Measurements from ENCODE around the gene CBARP.

CBARP gene

DNA sequence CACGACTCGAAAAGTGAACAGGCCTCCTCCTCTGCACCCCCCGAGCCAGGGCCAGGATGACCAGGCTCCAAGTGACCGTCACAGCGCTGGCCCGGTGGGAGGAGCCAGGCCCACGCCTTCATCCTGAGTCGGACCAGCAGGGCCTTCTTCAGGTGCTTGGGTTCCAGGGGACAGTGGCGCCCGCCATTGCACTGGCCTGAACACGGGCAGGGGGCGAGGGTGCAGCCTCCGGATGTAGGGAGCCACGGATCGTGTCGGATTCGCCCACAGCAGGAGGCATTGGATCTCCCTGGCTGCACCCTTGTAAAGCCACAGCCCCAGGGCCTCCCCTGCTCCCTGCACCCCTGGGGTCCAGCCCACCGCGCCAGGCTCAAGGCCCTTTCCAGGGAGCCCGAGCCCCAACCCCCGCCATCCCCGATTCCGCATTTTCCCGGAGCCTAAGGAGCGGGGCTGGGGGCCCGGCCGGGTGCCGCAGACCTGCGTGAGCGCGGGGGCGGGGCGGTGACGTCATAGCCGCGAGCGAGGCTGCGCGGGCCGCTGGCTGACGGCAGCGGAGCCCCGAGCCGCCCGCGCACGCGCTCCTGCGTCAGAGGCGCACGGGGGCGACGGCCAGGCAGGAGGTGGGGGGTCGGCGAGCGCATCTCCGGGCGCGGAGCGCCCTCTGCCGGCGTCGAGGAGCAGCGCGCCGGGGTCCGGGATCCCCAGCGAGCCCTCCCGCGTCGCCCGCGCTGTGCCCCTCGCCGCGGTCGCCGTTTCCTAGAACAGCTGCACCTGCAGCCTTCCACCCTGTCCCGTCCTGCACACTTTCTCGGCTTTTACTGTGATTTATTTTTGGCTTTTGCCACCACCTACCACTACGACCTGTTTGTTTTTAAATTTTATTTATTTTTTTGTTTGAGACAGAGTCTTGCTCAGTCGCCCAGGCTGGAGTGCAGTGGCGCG is 2.3 kb upstream of the CBARP start:
- DNase-seq (ENCODE audit: low spot score) = peak; percentile 87

DNA sequence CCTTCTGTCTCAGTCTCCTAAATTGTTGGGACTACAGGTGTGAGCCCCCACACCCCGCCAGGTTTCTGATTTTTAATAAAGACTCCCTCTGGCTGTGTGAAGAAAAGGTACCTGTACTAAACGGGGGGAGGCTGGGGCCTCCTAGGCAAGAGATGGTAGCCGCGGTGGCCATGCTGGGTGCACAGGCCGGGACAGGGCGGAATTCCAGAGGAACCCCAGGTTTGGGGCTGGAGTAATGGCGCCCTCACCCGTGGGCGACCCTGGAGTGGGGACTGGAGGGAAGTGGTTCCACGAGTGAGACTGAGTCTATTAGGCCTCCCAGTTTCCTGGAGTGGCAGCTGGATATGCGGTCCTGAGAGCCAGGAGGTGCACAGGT is 1.6 kb upstream of the CBARP start:
- DNase-seq (ENCODE audit: low spot score) = no peak

DNA sequence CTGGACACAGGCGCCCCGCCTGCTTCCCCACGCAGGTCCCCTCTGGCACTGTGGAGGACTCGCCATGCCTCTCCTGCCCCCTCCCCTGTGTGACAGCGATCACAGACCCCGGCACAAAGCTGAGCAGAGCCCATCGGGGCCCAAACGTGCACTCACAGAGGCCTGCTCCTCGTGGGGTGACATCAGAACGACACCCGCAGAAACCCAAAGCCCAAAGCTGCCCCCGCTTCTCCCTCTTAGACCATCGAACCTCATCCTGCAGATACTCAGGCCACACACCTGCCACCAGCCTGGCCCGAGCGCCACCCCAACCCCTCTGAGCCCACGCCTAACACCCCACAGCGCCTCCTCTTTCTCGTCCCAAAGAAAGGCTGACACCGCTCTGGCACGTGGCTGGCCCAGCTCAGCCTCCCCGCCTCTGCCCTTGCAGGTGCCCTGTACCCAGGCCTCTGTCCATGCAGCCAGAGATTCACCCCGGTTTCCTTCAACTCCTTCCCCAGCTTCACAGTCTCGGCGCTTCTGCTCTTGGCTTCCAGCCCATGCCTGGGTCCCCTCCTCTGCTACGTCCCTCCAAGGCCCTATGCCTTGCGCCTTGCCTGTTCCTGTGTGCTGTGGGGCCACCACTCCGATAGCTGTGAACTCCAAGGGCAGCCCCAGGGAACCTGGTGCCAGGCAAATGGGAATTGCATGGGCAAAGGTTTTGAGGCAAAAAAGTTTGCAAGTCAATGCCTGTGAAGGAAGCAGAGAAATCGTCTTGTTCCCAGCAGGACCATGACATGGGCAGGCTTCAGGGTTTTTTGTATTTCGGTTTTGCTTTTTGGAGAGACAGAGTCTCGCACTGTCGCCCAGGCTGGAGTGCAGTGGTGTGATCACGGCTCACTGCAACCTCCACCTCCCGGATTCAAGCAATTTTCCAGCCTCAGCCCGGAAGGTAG is 831 bp upstream of the CBARP start:
- DNase-seq (ENCODE audit: low spot score) = no peak

DNA sequence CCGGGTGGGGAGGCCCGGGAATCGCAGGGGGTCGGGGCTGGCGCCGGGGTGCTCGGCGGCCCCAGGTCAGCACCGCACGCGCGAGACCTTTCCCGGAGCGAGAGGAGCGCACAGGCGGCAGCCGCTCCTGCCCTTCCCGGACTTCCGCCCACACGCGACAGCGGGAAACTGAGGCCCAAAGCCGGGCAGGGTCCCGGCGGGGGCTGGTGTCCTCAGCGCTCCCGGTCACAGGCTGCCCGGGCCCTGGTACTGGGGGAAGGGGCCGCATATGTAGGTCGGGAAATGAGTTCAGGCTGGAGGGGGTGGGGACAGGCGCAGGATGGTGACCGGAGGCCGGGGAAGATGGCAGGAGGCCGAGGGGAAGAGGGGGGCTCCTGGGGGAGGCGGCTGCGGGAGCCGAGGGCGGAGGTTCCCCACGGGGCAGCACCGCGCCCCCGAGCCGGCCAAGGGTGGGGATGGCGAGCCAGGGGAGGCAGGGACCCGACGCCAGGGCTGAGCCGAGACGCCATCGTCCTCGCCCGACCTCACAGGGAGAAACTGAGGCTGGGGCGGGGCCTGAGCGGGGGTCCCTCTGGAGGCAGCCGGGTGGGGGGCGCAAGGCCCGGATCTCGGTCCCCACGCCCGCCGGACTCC is 662 bp downstream of the CBARP start:
- no peak for DNase-seq (ENCODE audit: low spot score)

DNA sequence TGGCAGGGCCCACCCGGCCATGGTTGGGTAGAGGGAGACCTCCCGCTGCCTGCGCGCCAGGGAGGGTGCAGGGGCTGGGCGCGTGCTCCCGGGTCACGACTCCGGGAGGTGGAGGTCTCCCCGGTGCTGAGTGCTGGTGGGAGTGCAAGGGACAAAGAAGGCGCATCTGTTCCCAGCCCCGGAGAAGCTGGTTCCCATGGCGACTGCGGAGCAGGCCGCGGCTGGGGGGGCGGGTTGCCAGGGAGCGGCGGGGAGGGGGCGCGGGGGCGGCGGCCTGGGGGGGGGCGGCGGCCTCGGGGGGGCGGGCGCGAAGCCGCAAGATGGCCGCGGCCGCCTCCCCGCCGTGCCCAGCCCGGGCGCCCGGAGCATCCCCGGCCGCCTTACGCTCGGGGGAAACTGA is 1.2 kb downstream of the CBARP start:
- no peak for DNase-seq (ENCODE audit: low spot score)

DNA sequence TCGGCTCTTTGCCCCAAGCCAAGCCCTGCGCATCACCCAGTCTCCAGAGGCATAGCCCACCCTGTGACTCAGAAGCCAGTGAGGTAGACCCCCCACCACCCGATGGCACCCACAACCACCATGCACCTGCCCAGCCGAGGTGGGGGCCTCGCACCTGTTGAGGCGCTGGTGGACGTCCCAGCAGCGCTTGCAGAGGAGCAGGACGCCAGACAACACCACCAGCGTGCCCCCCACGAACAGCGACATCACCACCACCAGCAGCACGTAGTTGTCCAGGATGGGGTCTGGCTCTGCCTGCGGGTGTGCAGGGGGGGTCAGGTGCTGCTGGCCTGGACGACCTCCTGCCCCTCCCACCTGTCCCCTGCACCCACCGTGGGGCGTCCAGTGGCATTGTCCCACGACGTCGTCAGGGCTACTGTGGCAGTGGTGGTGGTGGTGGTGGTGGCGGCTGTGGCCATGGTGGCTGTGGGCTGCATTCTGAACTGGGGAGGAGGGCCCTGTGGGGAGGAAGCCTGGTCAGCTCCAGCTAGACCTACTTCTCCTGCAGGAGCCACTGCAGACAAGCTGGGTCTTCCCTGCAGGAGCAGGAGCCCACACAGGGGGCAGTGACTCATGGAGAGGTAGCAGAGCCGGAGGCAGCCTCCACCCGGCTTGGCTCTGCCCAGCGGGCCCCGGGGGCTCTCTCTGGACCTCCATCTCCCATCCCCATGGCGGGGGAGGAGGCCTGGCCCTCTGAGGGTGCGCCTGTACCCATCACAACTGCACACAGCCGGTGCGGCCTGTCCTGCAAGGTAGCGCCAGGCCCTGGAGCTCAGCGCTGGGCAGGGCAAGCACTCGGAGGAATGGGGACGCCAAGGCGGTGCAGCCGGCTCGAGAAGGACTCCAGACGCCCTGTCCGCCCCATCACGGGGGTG is 1.9 kb downstream of the CBARP start:
- DNase-seq (ENCODE audit: low spot score) = no peak

DNA sequence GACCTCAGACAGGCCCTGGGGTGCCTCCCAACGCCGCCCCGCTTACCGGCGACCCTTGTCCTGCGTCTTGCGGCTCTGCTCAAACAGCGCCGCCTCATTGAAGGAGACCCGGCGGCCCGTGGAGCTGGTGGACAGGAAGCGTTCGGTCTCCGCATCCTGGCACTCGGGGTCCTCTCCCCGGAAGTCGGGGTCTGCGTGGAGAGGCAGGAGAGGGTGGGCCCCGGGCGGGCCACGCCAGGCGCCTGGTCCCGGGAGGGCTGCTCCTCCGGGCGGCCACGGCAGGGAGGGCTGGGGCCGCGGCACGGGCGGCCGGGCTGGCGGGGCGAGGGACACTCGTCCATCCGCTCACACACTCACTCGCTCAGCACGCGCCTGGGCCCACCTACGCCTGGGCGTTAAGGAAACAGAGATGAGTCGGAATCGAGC is 2.8 kb downstream of the CBARP start:
- no peak for DNase-seq (ENCODE audit: low spot score)

DNA sequence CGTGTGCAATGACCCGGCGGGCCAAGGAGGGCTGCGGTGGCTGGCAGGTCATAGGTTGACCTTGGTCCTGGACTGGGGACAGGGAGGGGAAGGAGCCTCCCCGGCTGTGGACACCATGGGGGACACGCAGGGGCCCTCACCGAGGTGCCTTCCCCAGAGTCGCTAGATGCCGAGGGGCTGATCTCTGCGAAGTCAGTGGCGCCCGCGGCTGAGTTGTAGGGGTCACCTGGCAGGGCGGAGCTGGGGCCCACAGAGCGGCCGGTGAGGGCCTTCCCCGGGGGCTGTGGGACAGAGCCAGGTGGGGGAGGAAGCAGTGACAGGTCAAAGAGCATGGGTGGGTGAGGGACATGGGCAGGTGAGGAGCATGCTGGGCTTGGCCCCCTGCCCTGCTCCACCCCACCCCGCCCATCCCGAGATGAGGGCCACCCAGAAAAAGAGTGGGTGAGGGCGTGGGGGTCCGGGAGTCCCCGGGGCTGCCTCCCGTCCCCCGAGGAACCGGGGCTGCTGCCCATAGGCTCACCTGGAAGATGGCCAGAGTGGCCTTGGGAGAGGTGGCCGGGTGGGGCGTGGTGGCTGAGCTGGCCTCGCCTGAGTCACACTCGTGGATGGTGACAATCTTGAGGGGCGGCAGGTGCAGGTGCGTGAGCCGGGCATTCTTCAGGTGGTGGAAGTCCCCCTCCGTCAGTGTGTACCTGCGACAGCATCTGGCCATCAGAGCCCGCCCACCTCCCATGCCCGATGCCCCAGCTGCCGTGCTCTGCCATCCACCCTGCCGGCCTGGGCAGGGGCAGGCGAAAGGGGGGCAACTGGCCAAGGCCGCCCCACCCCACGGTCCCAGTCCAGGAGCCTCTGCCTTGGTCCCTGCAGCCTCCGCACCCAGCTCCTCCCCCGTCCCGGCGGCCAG is 3.5 kb downstream of the CBARP start:
- no peak for DNase-seq (ENCODE audit: low spot score)

DNA sequence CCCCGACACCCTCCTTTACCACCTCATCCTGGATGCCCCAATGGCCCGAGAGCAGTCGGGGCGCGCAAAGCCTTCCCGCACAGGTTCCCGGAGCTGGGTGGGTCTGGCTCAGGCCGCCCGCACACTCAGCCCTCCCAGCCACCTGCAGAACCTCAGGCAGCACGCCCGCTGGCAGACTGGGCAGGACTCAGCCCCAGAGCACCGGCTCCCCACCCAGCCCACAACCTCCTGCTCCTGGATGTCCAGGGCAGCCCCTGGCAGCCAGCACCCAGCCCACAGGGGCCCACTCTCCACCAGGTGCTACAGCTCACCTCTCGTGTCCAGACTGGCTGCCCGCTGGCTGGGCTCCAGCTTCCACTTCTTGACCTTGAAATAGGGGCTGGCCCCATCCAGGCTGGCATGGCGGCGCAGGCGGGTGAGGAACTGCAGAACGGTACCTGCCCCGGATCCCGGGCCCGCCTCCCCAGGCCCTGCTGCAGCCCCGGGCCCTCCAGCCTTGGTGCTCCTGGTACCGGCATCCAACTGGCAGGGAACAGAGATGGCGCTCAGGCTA is 4.6 kb downstream of the CBARP start:
- no peak for DNase-seq (ENCODE audit: low spot score)

DNA sequence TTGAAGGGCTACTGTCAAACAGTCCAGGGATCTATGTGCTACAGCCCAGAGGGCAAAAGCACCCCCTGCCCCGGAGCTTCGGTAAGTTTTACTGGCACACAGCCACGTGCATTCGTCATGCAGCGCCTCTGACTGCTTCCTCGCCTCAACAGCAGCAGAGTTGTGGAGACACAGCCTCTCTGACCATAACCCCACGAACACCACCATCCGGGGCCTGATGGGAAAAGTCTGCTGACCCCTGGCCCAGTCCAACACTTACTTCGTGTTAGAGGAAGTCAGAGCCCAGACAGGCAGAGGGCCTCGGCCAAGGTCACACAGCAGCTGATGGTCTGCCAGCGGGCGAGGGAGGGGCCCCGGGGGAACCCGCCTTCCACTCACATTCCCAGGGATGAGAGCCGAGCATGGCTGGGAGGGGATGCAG is 5.1 kb downstream of the CBARP start:
- DNase-seq (ENCODE audit: low spot score) = no peak

DNA sequence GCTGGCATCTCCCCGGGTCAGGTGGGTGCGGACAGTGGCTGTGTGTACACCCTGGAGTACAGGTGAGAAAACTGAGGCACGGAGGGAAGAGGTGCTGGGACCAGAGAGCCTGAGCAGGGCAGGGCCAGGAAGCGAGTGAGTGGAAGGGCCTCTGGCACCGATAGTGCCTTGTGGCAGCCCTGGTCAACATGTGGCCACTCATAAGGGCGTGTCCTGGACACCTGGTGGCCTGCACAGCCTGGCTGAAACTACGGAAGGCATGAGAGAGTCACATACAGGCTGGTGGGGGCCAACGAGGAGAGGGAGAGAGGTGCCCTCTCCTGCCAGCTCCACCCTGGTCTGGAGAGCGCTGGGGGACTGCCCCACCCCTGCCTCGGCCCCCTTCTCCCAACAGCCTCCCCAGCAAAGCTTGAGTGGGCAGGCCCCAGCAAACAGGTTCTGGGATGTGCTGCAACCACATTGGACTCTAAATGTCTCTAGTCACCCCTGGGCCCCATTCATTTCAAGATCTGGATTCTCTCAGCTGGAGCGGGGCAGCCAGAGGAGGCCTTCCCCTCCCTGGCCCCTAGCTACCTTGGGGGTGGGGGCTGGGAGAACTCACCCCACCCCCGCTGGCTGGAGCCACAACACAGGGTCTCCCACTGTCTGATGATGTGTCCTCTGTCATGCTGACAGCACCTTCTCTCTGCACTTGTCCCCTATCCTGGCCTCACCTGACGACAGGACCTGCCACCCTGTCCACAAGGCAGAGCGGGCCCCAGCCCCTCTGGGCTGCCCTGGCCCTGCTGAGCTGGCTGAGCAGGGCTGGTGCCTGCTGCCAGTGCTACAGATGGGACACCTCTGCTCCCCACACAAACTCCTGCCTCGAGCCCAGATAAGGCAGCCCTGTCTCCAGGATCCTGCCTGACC is 5.8 kb downstream of the CBARP start:
- DNase-seq (ENCODE audit: low spot score) = no peak

DNA sequence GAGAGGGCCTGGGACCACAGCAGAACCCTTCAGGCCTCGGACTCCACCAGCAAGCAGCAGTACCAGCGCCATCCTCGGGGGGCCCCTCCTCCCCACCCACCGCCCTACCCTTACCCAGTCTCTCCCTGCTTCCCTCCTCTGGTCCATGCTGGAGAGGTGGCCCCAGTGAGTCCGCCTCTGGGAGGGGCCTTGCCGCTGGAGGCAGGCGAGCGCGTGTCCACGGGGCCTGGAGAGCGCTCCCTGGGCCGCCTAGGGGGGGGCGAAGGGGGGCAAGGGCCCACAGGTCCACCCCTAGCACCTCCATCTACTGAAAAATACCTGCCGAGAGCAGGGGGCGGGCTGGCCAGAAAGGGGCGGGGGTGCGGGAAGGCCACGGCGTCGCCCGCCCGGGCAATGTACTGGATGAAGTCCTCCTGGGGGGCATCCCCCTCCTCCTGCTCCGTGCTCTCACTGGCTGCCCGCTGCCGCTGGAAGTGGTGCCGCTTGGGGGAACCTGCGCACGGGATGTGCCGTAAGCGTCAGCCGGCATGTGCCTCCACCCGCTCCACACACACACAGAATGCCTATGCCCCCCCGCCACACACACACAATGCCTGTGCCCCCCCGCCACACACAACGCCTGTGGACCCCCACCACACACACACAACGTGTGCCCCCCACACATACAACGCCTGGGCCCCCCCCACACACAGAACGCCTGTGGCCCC is 6.9 kb downstream of the CBARP start:
- DNase-seq (ENCODE audit: low spot score) = no peak

DNA sequence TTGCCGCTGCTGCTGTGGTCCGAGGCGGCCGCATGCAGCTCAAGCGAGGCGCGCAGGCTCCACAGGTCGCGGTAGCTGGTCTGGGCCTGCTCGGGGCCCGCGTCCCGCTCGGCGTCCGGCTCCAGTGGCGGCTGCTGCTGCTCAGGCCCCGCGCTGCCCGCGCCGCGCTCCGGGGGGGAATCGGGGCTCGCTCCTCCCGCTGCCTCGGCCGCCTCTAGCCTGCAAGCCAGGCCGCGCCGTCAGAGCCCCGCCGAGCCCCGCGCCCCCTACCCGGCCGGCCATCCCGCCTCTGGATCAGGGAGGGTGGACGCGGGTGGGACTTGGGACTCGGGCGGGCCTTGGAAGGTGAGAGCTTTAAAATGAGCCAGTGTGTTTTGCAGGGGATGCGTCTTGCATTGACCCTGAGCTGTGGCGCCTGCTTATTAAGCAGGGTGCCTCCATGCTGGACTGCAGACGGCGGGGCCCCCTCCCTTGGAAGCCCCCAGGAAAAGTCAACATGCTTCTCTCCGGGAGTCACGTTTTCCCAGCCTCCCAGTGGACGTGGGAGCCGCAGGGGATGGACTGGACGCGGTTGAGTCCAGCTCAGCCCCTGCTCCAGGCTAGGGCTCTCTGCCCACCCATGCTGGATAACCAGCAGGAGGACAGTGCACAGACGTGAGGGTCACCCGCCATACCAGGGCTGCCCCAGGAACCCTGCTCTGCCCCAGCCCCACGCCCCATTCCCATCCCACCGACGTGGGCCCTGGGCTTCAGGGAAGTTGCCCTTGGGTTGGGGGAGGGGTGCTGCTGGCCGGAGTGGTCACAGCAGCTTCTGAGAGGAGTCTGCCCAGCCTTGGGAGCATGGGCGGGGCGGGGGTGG is 7.7 kb downstream of the CBARP start:
- DNase-seq (ENCODE audit: low spot score) = no peak

DNA sequence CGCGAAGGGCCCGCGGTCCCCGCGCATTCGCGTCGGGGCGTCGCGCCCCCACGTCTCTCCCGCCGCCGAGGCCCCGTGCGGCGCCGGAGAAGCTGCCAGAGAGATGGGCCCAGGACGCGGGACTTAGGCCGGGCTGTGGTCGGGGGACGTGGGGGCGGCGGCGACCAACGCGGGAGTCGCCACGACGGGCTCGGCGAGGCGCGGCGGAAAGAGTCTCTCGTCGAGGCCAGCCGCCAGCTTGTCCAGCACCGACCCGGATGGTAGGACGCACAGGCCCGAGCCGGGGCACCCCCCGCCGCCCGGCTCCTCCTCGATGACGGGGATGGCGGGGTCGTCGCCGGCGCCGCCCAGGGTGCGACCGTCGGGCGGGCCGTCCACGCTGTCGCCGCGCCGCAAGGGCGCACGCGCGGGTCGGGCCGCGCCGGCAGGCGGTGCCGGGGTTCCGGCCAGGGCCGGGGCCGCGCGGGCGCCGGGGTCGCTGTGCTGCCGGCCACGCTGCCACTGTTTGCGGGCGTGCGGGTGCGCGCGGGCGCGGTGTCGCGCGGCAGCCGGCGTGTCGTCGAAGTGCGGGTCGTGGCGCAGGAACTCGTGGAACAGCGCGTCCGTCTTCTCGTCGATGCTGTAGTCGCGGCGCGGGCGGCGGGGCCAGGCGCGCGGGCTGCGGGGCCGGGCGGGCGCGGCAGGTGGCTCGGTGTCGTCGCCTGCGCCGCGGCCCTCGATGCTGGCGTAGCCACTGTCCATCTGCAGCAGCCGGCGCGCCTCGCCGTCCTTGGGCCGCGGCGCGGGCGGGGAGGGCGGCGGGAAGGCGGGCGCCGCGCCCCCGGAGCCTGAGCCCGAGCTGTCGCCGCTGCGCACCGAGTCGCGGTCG is 8.5 kb downstream of the CBARP start:
- no peak for DNase-seq (ENCODE audit: low spot score)

DNA sequence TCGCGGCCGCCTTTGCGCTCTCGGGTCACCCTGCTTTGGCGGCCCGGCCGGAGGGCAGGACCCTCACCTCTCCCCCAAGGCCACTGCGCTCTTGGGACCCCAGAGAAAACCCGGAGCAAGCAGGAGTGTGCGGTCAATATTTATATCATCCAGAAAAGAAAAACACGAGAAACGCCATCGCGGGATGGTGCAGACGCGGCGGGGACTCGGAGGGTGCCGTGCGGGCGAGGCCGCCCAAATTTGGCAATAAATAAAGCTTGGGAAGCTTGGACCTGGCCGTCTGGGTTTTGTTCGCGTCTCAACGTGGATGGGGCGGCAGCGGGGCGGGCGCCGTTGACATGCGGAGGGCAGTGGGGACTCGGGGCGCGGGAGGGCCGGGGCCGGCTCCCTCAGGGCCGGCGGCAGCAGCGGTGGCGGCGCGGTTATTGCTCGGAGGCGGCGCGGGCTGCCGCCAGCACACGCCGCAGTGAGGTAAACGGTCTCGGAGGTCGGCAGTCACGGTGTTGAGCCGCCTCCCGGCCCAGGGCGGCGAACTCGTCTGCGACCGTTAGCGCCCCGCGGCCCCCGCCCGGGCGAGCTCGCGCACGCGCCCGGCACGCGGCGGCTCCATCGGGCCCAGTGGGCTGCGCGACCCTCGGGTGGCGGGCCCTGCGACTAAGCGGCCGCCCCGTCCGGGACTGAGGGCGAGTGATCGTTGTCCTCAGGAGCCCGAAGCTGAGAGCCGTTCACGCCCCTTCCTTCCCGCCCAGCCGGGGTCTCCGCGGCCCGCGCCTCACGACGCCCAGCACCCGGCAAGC is 9.4 kb downstream of the CBARP start:
- no peak for DNase-seq (ENCODE audit: low spot score)

Data from kidney capillary endothelial cell (primary cell).